HG02610 (cell line): Measurements from ENCODE around the gene MAGI3.
"Not testable (repeated sequence)": the region's sequence is repeated elsewhere in the genome, so short reads cannot be mapped to it uniquely, and the experiment has no call there.

Source experiments
- ATAC-seq: cut with Tn5 transposase; IDR thresholded peaks from one replicate; pipeline ENCODE4 v1.9.1; 2021; ENCODE audit warnings: mild to moderate bottlenecking, moderate library complexity; ENCODE audit not compliant: unreplicated experiment

The MAGI3 gene

DNA sequence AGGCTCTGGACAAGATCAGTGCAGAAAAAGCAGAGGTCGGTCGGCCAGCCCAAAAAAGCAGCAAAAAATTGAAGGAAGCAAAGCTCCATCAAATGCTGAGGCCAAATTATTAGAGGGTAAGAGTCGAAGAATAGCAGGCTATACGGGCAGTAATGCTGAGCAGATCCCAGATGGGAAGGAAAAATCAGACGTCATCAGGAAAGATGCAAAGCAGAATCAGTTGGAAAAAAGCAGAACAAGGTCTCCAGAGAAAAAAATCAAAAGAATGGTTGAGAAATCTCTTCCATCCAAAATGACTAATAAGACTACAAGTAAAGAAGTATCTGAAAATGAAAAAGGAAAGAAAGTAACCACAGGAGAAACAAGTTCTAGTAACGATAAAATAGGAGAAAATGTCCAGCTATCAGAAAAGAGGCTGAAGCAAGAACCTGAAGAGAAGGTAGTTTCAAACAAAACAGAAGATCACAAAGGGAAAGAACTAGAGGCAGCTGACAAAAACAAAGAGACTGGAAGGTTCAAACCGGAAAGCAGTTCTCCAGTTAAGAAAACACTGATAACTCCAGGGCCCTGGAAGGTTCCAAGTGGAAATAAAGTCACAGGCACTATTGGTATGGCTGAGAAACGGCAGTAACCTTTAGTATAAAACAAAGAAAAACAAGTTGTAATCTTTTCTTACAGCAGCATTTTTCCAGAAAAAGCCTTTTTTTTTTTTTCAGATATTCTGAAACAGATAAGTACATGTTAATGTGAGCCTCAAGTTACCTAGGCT is 293.3 kb downstream of the MAGI3 start:
- no peak for ATAC-seq

DNA sequence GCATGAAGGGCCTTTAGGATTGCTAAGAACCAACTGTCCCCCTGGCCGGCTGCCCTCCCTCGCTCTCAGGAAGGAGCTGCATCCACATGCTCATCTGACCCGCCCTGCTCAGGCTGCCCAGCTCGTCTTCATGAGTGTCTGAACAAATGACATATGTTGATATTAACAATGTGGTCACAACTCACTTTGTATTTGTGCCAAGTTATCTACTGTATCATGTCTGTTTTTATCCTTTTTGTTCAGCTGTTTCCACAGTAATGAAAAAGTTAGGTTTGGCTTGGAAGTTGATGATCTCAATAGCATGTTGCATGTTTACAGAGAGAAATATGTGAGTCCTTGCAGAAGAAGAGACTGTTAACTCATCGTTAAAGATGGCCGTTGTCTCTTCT is 293.8 kb downstream of the MAGI3 start:
- no peak for ATAC-seq

DNA sequence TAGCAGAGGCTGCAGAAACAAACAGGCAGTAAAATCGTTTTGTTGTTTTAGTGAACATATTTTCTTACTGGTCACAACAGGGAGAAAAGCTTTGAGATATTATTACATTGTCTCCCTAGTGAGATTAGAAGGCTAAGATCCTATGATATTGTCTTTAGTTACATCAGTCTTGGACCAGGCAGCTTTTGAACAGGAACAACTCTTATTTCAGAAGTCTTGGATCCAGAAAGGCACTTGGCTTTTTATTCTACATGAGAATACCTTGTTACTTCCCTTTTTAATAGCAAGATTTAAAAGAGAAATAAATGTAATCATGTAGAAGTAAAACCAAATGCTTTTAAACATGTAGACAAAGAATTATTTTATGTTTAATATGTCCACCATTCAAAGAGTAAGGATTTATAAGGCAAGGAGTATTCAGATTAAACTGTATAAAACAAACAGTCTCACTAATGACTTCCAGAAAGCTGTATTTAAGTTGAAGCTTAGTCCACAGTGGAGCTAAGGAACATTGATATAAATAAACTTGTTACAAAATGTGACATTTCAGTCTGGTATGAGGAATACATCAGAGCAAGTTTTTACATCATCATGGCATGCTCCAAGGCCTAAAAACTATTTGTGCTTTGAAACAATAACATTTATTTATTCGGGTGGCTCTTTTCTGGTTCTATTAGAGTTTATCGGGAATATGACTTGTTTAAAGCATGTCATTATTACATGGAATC is 296.7 kb downstream of the MAGI3 start:
- ATAC-seq: no peak

DNA sequence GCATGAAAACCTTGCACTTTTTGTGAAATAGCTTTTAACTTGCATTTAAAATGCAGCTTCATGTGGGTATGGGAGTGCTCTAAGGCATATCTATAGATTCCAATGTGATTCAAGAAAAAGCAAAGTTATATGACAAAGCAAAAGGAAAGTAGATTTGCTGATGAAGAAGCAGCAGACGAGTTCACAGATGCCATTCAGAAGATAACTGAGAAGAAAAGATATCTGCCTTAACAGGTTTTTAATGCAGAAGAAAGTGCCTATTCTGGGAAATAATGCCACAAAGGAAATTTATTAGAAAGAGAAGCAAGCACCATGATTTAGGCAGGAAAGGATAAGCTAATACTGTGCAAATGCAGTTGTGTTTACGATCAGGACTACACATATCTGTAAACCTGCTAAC is 300.9 kb downstream of the MAGI3 start:
- no peak for ATAC-seq

DNA sequence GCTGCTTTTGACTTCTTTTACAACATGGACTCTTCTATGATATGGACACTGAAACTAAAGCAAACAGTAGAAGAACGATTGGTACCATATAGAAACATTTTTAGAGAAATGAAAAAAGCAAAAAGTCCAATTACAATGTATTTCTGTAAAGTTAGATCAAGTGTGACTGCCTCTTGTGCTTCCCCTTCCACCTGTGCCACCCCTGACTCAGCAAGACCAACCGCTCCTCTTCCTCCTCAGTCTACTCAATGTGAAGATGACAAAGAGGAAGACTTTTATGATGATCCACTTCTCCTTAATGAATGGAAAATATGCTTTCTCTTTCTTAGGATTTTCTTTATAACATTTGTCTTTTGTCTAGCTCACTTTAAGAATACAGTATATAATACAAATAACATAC is 302.0 kb downstream of the MAGI3 start:
- ATAC-seq: no peak

DNA sequence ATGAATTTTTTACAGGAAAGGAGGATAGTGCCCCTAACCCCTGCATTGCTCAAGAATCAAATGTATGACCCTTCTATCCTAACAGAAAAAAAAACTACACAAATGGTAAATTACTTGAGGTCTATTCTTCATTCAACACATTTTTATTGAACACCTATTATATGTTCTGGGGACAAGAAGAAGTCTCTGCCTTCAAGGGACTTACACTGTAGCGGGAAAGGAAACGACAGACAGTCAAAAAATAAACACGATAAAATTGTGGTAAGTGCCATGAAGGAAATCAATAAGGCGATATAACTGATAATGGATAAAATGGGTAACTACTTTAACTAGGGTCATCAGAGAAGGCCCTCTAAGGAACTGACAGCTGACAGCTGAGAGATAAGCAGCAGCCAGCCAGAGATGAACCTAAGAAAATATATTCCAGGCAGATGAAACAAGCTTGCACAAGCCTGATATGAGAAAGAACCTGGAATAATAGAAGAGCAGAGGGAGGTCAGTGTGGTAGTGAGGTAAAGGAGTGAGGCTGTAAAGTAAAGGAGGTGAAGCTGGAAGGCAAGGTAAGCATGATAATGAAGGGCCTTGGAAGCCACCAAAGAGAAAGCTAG is 302.6 kb downstream of the MAGI3 start:
- no peak for ATAC-seq

DNA sequence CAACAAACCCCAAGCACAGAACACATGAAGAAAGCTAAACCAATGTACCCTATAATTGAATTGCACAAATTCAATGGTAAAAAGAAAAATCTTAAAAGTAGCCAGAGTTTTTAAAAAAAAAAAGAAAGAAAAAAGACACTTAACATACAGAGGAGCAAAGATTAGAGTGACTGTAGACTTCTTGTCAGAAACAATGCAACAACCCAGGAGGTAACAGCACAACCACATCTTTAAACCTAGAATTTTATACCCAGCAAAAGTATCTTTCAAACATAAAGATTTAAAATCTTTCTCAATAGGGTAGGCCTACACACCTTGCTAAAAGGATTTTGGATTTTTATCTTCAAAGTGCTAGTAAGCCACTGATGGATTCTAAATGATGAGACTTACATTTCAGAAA is 304.6 kb downstream of the MAGI3 start:
- ATAC-seq: no peak

DNA sequence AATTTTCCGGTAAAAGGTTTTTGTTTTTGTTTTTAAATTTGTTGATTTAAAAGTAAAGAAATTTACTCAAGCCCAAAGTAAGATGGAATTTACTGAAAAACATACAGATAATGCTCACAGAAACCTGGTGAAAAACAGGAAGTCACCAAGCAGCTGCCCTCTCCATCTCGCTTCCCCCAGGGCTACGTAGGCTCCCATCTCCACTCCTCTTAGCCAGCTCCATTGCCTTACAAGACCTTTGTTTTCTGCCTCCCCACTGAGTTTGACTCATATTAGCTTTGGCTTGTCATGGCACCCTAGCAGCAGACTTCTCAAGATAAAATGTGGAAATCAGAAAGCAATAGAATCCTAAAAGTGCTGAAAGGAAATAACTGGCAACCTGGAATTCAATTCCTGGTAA is 311.1 kb downstream of the MAGI3 start:
- ATAC-seq: no peak

DNA sequence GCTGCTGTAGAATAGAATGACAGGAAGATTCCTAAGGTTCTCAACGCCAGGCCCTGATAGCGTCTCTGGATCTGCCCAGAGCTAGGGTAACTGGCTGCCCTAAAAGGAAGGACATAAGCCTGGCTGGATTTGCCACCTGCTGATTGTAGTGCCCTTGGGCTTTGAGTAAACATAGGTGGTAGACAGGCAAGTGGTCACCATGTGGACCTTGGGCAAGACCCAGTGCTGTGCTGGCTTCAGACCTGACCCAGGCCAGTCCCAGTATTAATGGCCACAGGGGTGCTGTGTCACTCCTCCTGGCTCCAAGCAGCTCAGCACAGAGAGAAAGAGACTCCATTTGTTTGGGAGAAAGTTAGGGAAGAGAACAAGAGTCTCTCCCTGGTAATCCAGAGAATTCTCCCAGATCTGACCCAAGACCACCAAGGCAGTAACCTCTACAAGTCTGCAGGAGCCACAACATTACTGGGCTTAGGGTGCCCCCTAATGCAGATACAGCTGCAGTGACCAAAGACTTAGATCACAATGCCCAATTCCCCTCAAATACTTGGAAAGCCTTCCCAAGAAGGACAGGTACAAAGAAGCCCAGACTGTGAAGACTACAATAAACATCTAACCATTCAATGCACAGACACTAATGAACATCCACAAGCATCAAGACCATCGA is 324.4 kb downstream of the MAGI3 start:
- ATAC-seq: no peak

DNA sequence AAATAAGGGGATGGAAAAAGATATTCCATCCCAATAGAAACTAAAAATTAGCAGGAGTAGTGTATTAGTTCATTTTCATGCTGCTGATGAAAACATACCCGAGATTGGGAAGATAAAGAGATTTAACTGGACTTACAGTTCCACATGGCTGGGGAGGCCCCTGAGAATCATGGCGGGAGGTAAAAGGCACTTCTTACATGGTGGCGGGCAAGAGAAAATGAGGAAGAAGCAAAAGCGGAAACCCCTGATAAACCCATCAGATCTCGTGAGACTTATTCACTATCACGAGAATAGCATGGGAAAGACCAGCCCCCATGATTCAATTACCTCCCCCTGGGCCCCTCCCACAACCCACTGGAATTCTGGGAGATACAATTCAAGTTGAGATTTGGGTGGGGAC is 327.2 kb downstream of the MAGI3 start:
- ATAC-seq: not testable (repeated sequence)

DNA sequence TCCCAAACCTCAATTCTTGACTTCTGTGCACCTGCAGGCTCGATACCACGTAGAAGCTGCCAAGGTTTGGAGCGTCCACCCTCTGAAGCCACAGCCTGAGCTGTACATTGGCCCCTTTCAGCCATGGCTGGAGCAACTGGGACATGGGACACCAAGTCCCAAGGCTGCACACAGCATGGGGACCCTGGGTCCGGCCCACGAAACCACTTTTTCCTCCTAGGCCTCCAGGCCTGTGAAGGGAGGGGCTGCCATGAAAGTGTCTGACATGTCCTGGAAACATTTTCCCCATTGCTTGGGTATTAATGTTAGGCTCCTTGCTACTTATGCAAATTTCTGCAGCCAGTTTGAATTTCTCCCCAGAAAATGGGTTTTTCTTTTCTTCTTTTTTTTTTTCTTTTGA is 328.3 kb downstream of the MAGI3 start:
- not testable (repeated sequence) for ATAC-seq

DNA sequence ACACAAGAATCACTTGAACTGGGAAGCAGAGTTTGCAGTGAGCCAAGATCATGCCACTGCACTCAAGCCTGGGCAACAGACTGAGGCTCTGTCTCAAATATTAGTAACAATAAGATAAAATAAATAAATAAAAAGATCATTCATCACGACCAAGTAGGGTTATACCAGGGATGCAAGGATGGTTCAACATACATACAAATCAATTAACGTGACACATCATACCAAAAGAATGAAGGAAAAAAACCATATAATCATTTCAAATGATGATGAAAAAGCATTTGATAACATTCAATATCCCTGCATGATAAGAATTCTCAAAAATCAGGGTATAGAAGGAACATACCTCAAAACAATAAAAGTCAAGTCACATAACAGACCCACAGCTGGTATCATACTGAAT is 330.7 kb downstream of the MAGI3 start:
- ATAC-seq: no peak

DNA sequence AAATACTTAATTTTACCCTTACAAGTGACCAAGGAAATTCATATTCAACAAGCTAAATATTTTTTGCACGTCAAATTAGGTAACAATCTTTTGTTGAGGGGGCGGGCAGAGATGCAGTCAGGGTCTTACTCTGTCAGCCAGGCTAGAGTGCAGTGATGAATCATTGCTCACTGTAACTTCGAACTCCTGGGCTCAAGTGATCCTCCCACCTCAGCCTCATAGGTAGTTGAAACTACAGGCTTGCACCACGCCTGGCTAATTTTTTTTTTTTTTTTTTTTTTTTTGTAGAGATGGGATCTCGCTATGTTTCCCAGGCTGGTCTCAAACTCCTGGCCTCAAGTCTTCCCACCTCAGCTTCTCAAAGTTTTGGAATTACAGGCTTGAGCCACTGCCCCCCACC is 342.5 kb downstream of the MAGI3 start:
- ATAC-seq: no peak

DNA sequence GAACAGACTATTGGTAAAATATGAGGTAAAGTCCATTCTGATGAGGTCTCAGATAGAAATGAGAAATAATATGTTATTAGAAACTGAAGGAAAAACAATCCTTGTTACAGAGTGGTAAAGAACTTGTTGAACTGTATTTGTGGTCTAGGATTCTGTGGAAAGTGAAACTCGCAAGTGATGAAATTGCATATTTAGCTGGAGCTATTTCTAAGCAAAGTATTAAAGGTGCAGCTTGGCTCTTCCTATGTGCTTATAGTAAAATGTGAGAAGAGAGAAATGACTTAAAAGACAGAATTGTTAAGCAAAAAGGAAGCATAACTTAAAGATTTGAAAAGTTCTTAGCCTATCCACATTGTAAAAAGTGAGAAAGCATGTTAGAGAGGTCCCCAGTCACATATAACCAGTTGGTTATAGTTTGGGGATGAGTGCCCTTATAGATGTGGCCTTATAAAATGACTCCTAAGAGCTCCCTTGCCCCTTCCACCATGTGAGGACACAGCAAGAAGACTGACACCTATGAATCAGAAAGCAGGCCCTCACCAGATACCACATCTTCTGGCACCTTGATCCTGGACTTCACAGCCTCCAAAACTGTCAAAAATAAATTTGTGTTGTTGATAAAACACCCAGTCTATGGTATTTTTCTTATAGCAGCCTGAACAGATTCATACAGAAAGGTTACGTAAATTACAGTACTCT is 344.2 kb downstream of the MAGI3 start:
- no peak for ATAC-seq
